ENCODE measurements around the gene PITPNM3. TPM values are rescaled to one million over a fixed set of nuclear protein-coding genes. Genes with fewer than 3 reads are reported as not detected.

The PITPNM3 gene
- total and polyA plus RNA-seq, 2 of the 13 experiments (the other 11 are each of a cell fraction or from before 2014, with no cell fraction given) = 0.13 to 0.29 TPM

DNA sequence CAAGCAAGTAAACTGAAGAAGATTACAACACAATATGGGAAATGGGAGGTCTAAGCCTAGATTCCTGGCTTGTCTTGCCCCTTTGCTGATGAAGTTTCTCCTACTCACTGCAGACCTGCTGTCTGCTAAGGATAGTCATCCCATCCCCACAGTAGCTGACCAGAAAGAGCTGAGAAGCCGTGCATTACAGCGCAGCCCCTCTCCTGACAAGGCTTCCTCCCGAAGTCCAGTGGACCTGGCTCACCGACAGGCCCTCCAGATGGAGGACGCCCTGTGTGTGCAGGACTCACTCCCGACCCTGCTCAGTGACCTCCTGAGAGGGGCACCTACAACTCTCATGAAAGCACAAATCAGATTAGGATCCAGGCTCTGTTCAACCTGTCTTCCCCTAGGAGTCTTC is 48.8 kb upstream of the PITPNM3 start:
- intact Hi-C loops (cut with micrococcal nuclease; ENCODE audit: unreplicated experiment) (no loop called here), in situ Hi-C loops (cut with HindIII; ENCODE audit: extremely low pct_ligation_motif_present, low pct_unique_long_range_greater_than_20kb) (no loop called here)
- no peak for DNase-seq (ENCODE audit: low spot score)
- no peak for TF ChIP-seq CHD2 (IDR thresholded peaks at IDR 0.05; ENCODE audit: low read depth, low read length)
- no peak for TF ChIP-seq DR1 (CRISPR knock-in tag; IDR thresholded peaks at IDR 0.05)
- no peak for TF ChIP-seq ZNF550 (CRISPR knock-in tag; IDR thresholded peaks at IDR 0.05; ENCODE audit: borderline replicate concordance)
- TF ChIP-seq, protein P1, sequence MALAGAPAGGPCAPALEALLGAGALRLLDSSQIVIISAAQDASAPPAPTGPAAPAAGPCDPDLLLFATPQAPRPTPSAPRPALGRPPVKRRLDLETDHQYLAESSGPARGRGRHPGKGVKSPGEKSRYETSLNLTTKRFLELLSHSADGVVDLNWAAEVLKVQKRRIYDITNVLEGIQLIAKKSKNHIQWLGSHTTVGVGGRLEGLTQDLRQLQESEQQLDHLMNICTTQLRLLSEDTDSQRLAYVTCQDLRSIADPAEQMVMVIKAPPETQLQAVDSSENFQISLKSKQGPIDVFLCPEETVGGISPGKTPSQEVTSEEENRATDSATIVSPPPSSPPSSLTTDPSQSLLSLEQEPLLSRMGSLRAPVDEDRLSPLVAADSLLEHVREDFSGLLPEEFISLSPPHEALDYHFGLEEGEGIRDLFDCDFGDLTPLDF (CRISPR knock-in tag; IDR thresholded peaks at IDR 0.05) = no peak
- TF ChIP-seq, protein P2, sequence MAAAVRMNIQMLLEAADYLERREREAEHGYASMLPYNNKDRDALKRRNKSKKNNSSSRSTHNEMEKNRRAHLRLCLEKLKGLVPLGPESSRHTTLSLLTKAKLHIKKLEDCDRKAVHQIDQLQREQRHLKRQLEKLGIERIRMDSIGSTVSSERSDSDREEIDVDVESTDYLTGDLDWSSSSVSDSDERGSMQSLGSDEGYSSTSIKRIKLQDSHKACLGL (CRISPR knock-in tag; IDR thresholded peaks at IDR 0.05) = no peak
- no peak for TF ChIP-seq TBL1XR1 (IDR thresholded peaks at IDR 0.05; ENCODE audit: borderline replicate concordance, low read length, partially characterized antibody)
- TF ChIP-seq NFIC (IDR thresholded peaks at IDR 0.05; ENCODE audit: low read length) = no peak
- TF ChIP-seq, protein P3, sequence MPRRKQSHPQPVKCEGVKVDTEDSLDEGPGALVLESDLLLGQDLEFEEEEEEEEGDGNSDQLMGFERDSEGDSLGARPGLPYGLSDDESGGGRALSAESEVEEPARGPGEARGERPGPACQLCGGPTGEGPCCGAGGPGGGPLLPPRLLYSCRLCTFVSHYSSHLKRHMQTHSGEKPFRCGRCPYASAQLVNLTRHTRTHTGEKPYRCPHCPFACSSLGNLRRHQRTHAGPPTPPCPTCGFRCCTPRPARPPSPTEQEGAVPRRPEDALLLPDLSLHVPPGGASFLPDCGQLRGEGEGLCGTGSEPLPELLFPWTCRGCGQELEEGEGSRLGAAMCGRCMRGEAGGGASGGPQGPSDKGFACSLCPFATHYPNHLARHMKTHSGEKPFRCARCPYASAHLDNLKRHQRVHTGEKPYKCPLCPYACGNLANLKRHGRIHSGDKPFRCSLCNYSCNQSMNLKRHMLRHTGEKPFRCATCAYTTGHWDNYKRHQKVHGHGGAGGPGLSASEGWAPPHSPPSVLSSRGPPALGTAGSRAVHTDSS (CRISPR knock-in tag; conservative IDR thresholded peaks at IDR 0.05) = no peak
- no peak for TF ChIP-seq ATF1 (CRISPR knock-in tag; IDR thresholded peaks at IDR 0.05)
- no peak for TF ChIP-seq PCBP1 (IDR thresholded peaks at IDR 0.05; ENCODE audit: borderline replicate concordance, low read depth, low read length)
- TF ChIP-seq ZNF264 (CRISPR knock-in tag; IDR thresholded peaks at IDR 0.05) = no peak
- TF ChIP-seq CHD4 (IDR thresholded peaks at IDR 0.05; ENCODE audit: borderline replicate concordance, low read length) = no peak
- no peak for TF ChIP-seq TOE1 (CRISPR knock-in tag; IDR thresholded peaks at IDR 0.05)
- ChIA-PET CTCF (ENCODE audit: low intra/inter-chr PET ratio, low total read pairs) (no interaction called here), POLR2A (no interaction called here)
- H3K27ac ChIP-seq (ENCODE audit: extremely low read length, insufficient read depth, low read length) = no peak overlapping the region
- no peak overlapping the region for H3K4me2 ChIP-seq (ENCODE audit: low read depth, low read length)
- no peaks in the 10 kb centered on the region for H4K20me1 ChIP-seq (ENCODE audit: insufficient read depth, low read length)
- no peaks in the 10 kb centered on the region for H3K27me3 ChIP-seq (ENCODE audit: control insufficient read depth in 1 of 2, insufficient read depth in 2 of 2, low read length in 2 of 2)
- BruUV-seq (replicated peaks) = no TSS peak
- H3K4me3 ChIP-seq (replicated peaks in 1 of 3; ENCODE audit: insufficient read depth in 1 of 3, low read depth in 2 of 3, low read length in 3 of 3) = no peak overlapping the region
- H3K9ac ChIP-seq (ENCODE audit: insufficient read depth, low read depth, low read length) = no peak overlapping the region
- no CpG with 5 or more reads among the region's 6 CpGs for WGBS (ENCODE audit: low lambda C conversion rate)
- H2AFZ ChIP-seq (ENCODE audit: low read length) = no peak overlapping the region
- no peak for FAIRE-seq
- no peaks in the 10 kb centered on the region for H3K4me1 ChIP-seq (ENCODE audit: insufficient read depth, low read length)
- H3K9me3 ChIP-seq (ENCODE audit: low read length) = no peaks in the 10 kb centered on the region
- peaks cover 24 to 79% of the 10 kb centered on the region in 2 experiments for H3K36me3 ChIP-seq (replicated peaks in 1 of 2; ENCODE audit: control insufficient read depth in 1 of 2, insufficient read depth in 2 of 2, low read length in 2 of 2)
- no peaks in the 10 kb centered on the region for H3K79me2 ChIP-seq (ENCODE audit: insufficient read depth, low read length)
- no peak for ATAC-seq

All from HepG2 (cell line).